Smooth muscle cell (in vitro differentiated cells): Measurements from ENCODE around the gene CCDC102A. TPM values are rescaled to one million over a fixed set of nuclear protein-coding genes. Genes with fewer than 3 reads are reported as not detected.

Experiments
- DNase-seq: peaks from one replicate; lab custom pipeline; 2025; ENCODE audit not compliant: unreplicated experiment; lab: John Stamatoyannopoulos, UW
- H2AFZ ChIP-seq: fragments of 200-600 bp; sonication (generic); 2 replicates; pipeline ENCODE4 v1.6.0; 2016; ENCODE audit warnings: antibody characterized with exemption, low read depth, mild to moderate bottlenecking
- H3F3A ChIP-seq: fragments of 200-600 bp; sonication (generic); 2 replicates; pipeline ENCODE4 v1.6.0; 2017; ENCODE audit warnings: antibody characterized with exemption, low read depth
- H3K27ac ChIP-seq: fragments of 200-600 bp; sonication (generic); 2 replicates; pipeline ENCODE4 v1.5.1; 2016; ENCODE audit warnings: low read depth, mild to moderate bottlenecking
- H3K27me3 ChIP-seq: fragments of 200-600 bp; sonication (generic); 2 replicates; pipeline ENCODE4 v1.6.1; 2016; ENCODE audit warnings: low read depth, mild to moderate bottlenecking
- H3K36me3 ChIP-seq: fragments of 200-600 bp; sonication (generic); 2 replicates; pipeline ENCODE4 v1.5.1; 2016; ENCODE audit warnings: low read depth
- H3K4me1 ChIP-seq: fragments of 200-600 bp; sonication (generic); 2 replicates; pipeline ENCODE4 v1.5.1; 2016; ENCODE audit warnings: low read depth
- H3K4me2 ChIP-seq: fragments of 200-600 bp; sonication (generic); 2 replicates; pipeline ENCODE4 v1.6.0; 2016; ENCODE audit warnings: mild to moderate bottlenecking
- H3K4me3 ChIP-seq: fragments of 200-600 bp; sonication (generic); 2 replicates; pipeline ENCODE4 v1.5.1; 2016; ENCODE audit warnings: mild to moderate bottlenecking
- H3K79me2 ChIP-seq: fragments of 200-600 bp; sonication (generic); 2 replicates; pipeline ENCODE4 v1.6.0; 2016; ENCODE audit warnings: low read depth, mild to moderate bottlenecking
- H3K9ac ChIP-seq: fragments of 200-600 bp; sonication (generic); 2 replicates; pipeline ENCODE4 v1.6.0; 2016; ENCODE audit warnings: low read depth
- H3K9me3 ChIP-seq: fragments of 200-600 bp; sonication (generic); replicated peaks from 2 replicates; pipeline ENCODE4 v1.5.1; 2016; ENCODE audit warnings: low read depth
- H4K20me1 ChIP-seq: fragments of 200-600 bp; sonication (generic); 2 replicates; pipeline ENCODE4 v1.6.0; 2016; ENCODE audit warnings: low read depth
- WGBS: methylation state at CpG from one replicate; pipeline ENCODE4 v1.1.7; 2016; ENCODE audit warnings: low lambda C conversion rate; 5-methylcytosine and 5-hydroxymethylcytosine counted together
- polyA plus RNA-seq: library from polyadenylated mRNA; unstranded; fragments of >200 nt; fragmentation: Nextera tagmentation; extraction: Ambion mirVana; gene quantifications from 2 replicates; pipeline ENCODE4 v1.2.1, GENCODE V29; 2016
- total RNA-seq: library from RNA; depleted of rRNA; stranded (reverse); fragments of >200 nt; gene quantifications from 2 replicates; pipeline ENCODE4 v1.2.3, GENCODE V29; 2014
- TF ChIP-seq, protein P1 (sequence below): fragments of 200-600 bp; sonication (generic); IDR thresholded peaks from 2 replicates; pipeline ENCODE4 v1.5.1; 2017; ENCODE audit warnings: borderline replicate concordance, mild to moderate bottlenecking, antibody characterized with exemption; ENCODE audit not compliant: insufficient read depth, poor library complexity, severe bottlenecking

The CCDC102A gene
- total and polyA plus RNA-seq, 2 experiments from 2014 or later = 10.8 to 25.3 TPM

DNA sequence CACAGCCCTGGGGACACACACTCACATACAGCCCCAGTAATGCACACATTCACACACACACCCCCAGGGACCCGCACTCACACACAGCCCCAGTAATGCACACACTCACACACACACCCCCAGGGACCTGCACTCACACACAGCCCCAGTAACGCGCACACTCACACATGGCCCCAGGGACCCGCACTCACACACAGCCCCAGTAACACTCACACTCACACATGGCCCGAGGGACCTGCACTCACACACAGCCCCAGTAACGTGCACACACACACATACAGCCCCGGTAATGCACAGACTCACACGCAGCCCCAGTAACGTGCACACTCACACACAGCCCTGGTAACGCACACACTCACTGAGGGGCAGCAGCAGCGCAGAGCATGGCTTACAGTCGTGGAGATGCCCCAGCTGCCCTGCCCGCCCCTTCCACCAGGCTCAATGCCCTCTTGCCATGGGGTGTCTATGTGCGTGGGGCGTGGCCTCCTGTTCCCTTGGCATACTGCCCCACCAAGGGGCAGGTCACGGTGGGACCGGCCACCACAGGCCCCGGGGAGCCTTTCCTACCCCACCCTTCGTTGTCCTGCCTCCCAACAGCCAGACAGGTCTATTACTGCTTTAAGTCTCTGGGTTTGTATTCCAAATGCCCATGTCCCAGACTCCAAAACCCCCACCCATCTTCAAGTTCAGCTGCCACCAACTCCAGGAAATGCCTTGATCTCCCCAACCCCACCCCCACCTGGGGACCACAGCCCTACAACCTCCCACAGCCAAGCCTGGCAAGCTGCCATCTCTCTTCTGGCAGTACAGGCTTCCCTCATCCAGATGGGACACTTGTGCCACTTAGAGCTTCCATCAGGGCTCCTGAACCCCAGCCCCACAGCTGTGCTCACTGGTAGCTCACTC, 2.7 kb downstream of the CCDC102A start:
- no peak overlapping the region for H2AFZ ChIP-seq
- H3F3A ChIP-seq = no peaks in the 10 kb centered on the region
- no peak for DNase-seq
- no peak overlapping the region for H3K27ac ChIP-seq
- H3K79me2 ChIP-seq = peaks cover 24% of the 10 kb centered on the region
- H3K4me3 ChIP-seq = no peak overlapping the region
- H3K9ac ChIP-seq = no peak overlapping the region
- WGBS = 88% methylated on average over 18 of the region's 19 CpGs
- H3K9me3 ChIP-seq = no peaks in the 10 kb centered on the region
- H3K4me1 ChIP-seq = peaks cover 28% of the 10 kb centered on the region
- peaks cover 5% of the 10 kb centered on the region for H3K27me3 ChIP-seq
- no peak overlapping the region for H3K4me2 ChIP-seq
- no peaks in the 10 kb centered on the region for H3K36me3 ChIP-seq
- TF ChIP-seq, protein P1, sequence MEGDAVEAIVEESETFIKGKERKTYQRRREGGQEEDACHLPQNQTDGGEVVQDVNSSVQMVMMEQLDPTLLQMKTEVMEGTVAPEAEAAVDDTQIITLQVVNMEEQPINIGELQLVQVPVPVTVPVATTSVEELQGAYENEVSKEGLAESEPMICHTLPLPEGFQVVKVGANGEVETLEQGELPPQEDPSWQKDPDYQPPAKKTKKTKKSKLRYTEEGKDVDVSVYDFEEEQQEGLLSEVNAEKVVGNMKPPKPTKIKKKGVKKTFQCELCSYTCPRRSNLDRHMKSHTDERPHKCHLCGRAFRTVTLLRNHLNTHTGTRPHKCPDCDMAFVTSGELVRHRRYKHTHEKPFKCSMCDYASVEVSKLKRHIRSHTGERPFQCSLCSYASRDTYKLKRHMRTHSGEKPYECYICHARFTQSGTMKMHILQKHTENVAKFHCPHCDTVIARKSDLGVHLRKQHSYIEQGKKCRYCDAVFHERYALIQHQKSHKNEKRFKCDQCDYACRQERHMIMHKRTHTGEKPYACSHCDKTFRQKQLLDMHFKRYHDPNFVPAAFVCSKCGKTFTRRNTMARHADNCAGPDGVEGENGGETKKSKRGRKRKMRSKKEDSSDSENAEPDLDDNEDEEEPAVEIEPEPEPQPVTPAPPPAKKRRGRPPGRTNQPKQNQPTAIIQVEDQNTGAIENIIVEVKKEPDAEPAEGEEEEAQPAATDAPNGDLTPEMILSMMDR = no peak
- peaks cover 32% of the 10 kb centered on the region for H4K20me1 ChIP-seq

DNA sequence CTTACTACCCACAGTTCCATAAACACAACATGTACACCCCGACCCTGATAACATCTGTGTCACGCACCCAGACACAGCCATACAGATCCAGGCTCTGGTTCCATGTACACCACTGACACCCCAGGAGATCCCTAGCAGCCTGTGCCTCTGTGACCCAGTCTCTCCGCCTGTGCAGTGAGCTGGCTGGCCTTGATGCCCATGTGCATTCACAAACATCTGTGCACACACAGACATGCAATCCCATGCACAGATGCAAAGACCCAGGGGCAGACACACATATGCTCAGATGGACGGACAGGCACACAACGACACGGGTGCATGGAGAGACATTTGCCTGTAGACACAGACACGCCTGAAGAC, 4.1 kb downstream of the CCDC102A start:
- Histone ChIP-seq H3K4me3 (no peak overlapping the region), H3K9ac (no peak overlapping the region), H3K27me3 (peaks cover 5% of the 10 kb centered on the region), H4K20me1 (peaks cover 32% of the 10 kb centered on the region), H3K27ac (no peak overlapping the region), H3K4me1 (peaks cover 24% of the 10 kb centered on the region), H3K9me3 (no peaks in the 10 kb centered on the region), H3F3A (no peaks in the 10 kb centered on the region), H3K79me2 (peaks cover 24% of the 10 kb centered on the region), H3K4me2 (no peak overlapping the region), H3K36me3 (no peaks in the 10 kb centered on the region), H2AFZ (no peak overlapping the region)
- no peak for DNase-seq
- WGBS = 95% methylated on average over 7 of the region's 7 CpGs
- TF ChIP-seq, protein P1 = no peak

DNA sequence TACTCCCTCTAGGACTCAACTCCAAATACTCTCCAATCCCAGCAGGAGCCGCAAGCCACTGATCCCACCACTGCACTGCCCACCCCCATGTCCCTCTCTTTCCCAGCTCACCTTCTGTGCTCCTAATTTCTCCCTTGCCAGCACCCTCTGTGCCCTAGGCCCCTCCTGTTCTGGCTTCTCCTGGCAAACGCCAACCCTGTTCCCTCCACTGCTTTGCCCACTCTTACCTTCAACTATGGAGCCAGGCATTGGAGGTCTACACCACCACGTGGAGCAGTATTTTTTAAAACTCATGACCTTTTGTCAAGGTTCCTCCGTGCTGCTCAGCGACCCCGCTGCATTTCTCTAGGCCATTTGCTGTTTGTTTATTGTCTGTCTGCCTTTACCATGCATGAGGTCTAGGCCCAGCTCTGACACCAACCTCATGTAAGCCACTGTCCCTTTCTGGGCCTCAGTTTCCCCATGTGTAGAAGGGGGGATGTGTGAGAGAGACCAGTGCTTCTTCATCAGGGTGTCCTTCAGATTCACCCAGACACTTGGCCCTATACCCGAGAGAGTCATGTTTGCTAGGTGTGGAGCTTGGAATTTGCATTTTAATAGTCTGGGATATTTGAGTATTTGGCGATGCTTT, 4.6 kb downstream of the CCDC102A start:
- no peaks in the 10 kb centered on the region for H3K36me3 ChIP-seq
- H4K20me1 ChIP-seq = peaks cover 32% of the 10 kb centered on the region
- peaks cover 5% of the 10 kb centered on the region for H3K27me3 ChIP-seq
- H3K9me3 ChIP-seq = no peaks in the 10 kb centered on the region
- H2AFZ ChIP-seq = no peak overlapping the region
- H3K4me3 ChIP-seq = no peak overlapping the region
- TF ChIP-seq, protein P1 = no peak
- H3K4me2 ChIP-seq = no peak overlapping the region
- no peak overlapping the region for H3K9ac ChIP-seq
- peaks cover 19% of the 10 kb centered on the region for H3K4me1 ChIP-seq
- WGBS = 90% methylated on average over 8 of the region's 8 CpGs
- H3F3A ChIP-seq = no peaks in the 10 kb centered on the region
- H3K79me2 ChIP-seq = peaks cover 24% of the 10 kb centered on the region
- DNase-seq = no peak
- H3K27ac ChIP-seq = no peak overlapping the region
